Body of pancreas (tissue), 4 donors: Measurements from ENCODE around the gene SPRY4.

ENCODE experiments used
- CTCF ChIP-seq, 7 experiments: fragments of 450-650 bp in 4 of 7; fragments of 200-600 bp in 3 of 7; sonication (generic) in 3 of 7; IDR thresholded peaks; one replicate each; pipeline ENCODE4 v1.5.1; 2016 to 2019; ENCODE audit warnings: antibody characterized with exemption in 7 of 7
- POLR2A ChIP-seq, 3 donors: fragments of 450-650 bp; IDR thresholded peaks; one replicate each; pipeline ENCODE4 v1.6.1; 2016; ENCODE audit warnings: antibody characterized with exemption in 3 of 3, mild to moderate bottlenecking in 2 of 3

DNA sequence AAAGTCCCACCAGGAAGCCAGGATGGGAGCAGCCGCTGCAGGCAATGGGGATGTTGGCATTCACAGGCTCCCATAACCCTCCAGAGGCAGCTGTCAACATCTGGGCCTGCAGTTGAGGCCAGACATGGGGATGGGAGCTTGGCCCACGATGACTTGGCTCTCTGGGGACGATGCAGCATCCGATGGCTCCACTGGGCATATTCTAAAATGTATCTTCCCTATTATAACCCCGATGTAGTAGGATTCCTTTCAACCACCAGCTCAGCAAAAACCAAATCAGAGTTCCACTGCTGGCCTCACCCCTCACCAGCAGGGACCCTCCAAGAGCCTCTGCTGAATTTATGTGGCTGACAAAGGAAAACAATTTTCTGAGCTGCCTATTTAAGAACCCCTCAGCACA, 7.1 kb downstream of the SPRY4 start:
- TF ChIP-seq POLR2A (IDR thresholded peaks at IDR 0.05) (no peak), CTCF (IDR thresholded peaks at IDR 0.05) (no peak)
